Mesenteric fat pad (tissue), 1 donor: Measurements from ENCODE around the gene TNPO3. TPM values are rescaled to one million over a fixed set of nuclear protein-coding genes. Genes with fewer than 3 reads are reported as not detected.
"Not testable (repeated sequence)": the region's sequence is repeated elsewhere in the genome, so short reads cannot be mapped to it uniquely, and the experiment has no call there.

ENCODE experiments used
- DNase-seq: peaks from one replicate; pipeline ENCODE4 v3.0.0-alpha.2; 2020; ENCODE audit warnings: low spot score
- total RNA-seq: library from RNA; stranded (reverse); fragmentation: NEBNext Ultra II Directional; extraction: Animal tissue kit (Norgen Biotek cat#: 25700); gene quantifications from one replicate; pipeline ENCODE4 v1.2.1, GENCODE V29; 2021
- donor health status: DM: yes; HTN: yes; CAD: no.

TNPO3 gene
- total RNA-seq, 1 donor from 2014 or later, result 34.7 TPM

GRCh38 chr7:129072479-129073011 is 17.6 kb upstream of the TNPO3 start:
- DNase-seq, result no peak

GRCh38 chr7:129069021-129069420 is 14.1 kb upstream of the TNPO3 start:
- DNase-seq, result no peak

DNA sequence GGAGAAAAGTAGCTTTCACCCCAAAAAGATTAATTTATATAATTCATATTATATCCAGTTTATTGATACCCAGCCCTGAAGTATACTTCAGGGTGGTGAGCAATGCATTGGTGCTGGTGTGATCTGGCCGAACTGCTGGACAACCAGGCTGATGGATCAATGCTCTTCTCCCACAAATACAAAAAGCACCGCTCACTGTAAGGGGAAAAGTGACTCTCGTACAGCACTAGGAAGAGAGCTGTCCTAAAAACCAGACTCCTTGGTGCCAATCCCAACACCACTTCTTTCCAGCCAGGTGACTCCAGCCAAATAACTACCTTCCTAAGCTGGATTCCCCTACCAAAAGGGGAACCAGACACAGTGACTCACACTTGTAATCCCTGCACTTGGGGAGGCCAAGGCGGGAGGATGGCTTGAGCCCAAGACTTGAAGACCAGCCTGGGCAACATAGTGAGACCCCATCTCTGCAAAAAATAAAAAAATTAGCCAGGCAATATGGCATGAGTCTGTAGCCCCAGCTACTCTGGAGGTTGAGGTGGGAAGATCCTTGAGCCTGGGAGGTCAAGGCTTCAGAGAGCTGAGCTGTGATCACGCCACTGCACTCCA is 13.1 kb upstream of the TNPO3 start:
- no peak for DNase-seq

DNA sequence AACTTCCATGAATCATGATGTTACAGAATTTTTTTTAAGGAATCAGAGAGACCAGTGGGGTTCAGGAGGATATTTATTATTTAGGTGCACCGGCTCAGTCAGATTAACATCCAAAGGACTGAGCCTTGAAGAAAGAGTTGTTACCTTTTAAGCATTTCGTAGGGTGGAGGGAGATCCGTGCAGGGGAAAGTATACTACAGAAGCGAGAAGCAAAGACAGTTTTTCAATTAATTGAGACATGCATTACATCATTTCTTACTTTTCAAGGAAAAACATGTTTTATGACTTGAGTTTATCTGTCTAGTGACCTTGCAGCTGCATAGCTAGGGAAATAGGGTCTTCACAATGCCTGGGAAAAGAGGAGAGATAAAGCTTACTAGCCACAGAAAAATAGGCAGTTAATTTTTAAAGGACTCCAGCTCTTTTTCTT is 12.2 kb upstream of the TNPO3 start:
- not testable (repeated sequence) for DNase-seq

DNA sequence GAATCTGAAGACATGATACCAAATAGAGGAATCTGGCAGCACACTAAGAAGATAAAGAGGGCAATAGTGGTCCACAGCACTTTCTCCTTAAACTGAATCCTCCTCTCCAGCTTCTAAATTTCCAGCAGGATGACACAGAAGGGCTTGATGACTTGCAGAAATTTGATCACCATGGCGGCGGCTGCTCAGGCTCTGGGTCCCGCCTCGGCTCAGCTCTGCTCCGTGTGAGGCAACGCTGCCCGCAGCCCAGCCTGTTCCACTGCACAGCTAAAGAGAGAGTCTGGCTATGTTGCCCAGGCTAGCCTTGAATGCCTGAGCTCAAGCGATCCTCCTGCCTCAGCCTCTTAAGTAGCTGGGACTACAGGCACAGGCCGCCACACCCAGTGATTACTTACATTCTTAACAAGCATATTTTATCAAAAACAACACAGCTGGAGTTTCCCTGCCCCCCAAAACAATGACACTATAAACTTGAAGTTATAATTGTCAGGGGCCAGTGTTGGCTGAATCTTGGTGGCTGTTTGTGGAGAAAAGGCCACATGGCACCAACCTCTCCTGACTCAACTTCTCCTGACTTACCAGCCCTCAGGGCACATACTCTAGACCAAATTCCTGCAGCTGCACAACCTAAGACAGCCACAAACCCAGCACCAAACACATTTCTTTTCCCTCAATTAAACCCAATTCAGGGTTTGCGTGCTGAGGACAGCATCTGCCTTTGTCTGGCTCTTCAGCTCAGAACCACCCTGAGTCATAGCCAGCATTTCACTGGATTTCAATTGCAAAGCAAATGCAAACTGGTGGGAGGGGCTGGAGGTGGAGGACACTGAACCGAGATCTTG is 11.6 kb upstream of the TNPO3 start:
- DNase-seq, result no peak

GRCh38 chr7:129055861-129056464 is 1.1 kb upstream of the TNPO3 start:
- no peak for DNase-seq

GRCh38 chr7:129055294-129055816 is 444 bp upstream of the TNPO3 start:
- DNase-seq, result no peak

DNA sequence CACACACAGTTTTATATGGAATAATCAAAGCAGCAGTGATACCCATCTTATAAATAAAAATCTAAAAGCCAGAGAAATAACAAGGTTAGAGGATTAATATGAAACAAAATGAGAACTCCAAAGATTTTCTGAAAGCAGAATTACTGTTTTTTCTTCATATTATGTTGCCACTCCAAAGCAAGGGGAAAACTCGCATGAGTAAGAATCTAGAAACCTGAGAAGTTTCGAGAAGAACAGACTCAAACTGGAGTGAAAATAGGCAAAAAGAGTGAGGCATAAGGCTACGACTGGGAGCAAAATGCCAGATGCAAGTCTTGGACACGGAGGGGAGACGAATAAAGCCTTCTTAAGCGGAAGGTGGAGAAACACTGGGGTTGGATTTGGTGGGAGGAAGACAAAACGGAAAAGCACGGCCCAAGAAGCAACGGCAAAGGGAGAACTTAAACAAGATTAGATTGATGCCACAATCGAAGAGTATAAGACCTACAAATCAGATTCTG is 923 bp downstream of the TNPO3 start:
- DNase-seq, result no peak

DNA sequence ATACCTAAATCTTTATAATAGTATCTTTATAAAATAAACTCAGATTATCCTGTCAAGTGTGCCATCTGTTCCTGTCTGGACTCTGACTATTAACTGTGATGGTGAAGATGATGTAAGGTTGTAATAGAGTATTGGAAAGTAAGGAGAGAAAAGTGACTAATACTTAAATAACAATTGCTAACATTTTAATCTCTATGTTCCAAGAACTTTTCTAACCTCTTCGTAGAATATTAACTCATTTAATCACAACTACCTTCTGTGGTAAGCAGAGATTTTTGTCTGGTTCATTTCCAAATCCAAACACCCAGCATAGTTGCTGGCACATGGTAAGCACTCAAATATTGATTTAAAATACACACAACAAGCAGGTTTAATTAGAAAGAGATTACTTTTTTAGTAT is 2.5 kb downstream of the TNPO3 start:
- DNase-seq, result no peak

DNA sequence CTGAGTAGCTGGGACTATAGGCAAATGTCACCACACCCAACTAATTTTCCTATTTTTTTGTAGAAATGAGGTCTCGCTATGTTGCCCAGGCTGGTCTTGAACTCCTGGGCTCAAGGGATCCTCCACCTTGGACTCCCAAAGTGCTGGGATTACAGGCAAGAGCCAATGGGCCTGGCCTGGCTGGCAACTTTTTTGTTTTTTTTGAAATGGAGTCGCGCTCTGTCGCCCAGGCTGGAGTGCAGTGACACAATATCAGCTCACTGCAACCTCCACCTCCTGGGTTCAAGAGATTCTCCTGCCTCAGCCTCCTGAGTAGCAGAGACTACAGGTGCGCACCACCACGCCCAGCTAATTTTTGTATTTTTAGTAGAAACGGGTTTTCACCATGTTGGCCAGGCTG is 3.5 kb downstream of the TNPO3 start:
- not testable (repeated sequence) for DNase-seq

GRCh38 chr7:129047761-129048160 is 7.2 kb downstream of the TNPO3 start:
- DNase-seq, result no peak

DNA sequence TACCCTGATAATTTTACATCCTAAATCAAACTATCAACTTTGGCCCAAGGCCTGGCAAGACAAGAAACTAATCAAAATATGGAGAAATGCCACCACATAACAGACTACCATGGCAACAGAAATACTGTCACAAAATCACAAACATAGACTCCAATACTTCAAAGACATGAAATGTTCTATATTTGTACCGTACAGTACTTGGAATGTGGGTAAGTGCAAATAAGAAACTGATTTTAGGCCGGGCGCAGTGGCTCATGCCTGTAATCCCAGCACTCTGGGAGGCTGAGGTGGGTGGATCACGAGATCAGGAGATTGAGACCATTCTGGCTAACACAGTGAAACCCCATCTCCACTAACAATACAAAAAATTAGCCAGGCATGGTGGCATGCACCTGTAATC is 9.2 kb downstream of the TNPO3 start:
- no peak for DNase-seq

- DNase-seq, result no peak
Measured at GRCh38 chr7:129043012-129043411, 11.9 kb downstream of the TNPO3 start.

DNA sequence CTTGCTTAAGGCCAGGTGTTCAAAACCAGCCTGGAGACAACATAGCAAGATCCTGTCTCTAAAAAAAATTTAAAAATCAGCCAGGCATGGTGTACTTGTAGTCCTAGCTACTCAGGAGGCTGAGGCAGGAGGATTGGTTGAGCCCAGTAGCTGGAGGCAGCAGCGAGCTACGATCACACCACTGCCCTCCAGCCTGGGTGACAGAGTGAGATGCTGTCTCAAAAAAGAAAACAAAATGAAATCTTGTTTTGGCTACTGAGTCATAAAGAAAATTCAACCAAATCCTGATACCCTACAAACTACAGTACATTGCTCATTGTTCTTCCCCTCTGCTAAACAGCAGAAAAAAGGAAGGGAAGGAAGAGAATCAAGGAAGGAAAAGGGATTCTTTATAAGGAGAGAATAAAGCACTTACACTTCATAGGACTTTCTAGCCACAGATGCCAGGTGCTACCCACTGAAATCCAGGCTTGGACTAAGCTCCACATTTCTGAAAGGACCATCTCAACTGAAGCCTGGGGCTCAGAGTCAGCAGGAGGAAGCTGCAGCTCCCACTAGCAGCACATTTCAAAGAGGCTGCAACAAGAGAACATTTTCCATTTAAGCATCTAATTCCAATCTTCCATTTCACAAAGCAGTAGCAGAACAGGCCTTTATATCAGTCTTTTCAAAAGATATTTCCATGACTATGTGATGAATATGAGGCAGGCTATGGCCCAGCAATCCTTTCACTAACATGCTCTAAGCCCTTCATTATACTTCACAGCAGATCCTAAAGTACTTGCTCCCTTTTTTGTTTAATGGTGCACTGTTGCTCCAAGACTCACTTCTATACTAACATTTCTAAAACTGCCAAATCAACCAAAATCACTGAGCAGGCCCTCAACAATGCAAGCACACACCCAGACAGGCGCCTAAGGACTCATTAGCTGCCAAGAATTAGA is 13.5 kb downstream of the TNPO3 start:
- DNase-seq, result no peak

- not testable (repeated sequence) for DNase-seq
Measured at GRCh38 chr7:129038468-129038867, 16.4 kb downstream of the TNPO3 start.

GRCh38 chr7:129037585-129037984 is 17.3 kb downstream of the TNPO3 start:
- no peak for DNase-seq

DNA sequence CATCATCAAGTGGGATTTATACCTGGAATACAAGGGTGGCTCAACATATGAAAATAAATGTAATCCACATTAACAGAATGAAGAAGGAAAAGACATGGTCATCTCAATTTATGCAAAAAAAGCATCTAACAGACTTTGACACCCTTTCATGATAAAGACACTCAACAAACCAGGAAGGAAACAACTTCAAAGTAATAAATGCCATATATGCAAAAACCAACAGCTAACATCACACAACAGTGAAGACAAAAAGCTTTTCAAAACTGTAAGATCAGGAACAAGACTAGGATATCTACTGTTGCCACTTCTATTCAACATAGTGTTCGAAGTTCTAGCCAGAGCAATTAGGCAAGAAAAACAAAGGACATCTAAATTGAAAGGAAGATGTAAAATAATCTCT is 22.9 kb downstream of the TNPO3 start:
- DNase-seq, result no peak

GRCh38 chr7:129030440-129030839 is 24.5 kb downstream of the TNPO3 start:
- DNase-seq, result no peak

- no peak for DNase-seq
Measured at GRCh38 chr7:129024125-129024524, 30.8 kb downstream of the TNPO3 start.

GRCh38 chr7:129021656-129022055 is 33.3 kb downstream of the TNPO3 start:
- DNase-seq, result no peak
